Liver (tissue), 9 donors: Measurements from ENCODE around the gene NRK. TPM values are rescaled to one million over a fixed set of nuclear protein-coding genes. Genes with fewer than 3 reads are reported as not detected.

Experiments
- DNase-seq: peaks from one replicate; pipeline ENCODE4 v3.0.0-alpha.2; 2017; ENCODE audit warnings: low spot score
- H3K27ac ChIP-seq, 2 donors: one replicate each; pipeline ENCODE4 v1.7.0; 2013; ENCODE audit warnings: inconsistent platforms in 2 of 2, low read length in 2 of 2, control low read depth in 1 of 2, low read depth in 1 of 2, mild to moderate bottlenecking in 1 of 2
- H3K27me3 ChIP-seq, 4 donors: one replicate each; pipeline versions ENCODE4 v1.6.1 to v1.7.0; 2013; ENCODE audit warnings: low read length in 3 of 4, inconsistent platforms in 1 of 4, mild to moderate bottlenecking in 1 of 4, moderate library complexity in 1 of 4; ENCODE audit not compliant: control insufficient read depth in 4 of 4, insufficient read depth in 4 of 4
- H3K36me3 ChIP-seq, 4 donors: one replicate each; pipeline versions ENCODE4 v1.6.1 to v1.7.0; 2013; ENCODE audit warnings: low read length in 3 of 4, mild to moderate bottlenecking in 3 of 4, low read depth in 1 of 4, moderate library complexity in 1 of 4; ENCODE audit not compliant: control insufficient read depth in 4 of 4, insufficient read depth in 3 of 4
- H3K4me1 ChIP-seq, 4 donors: one replicate each; pipeline versions ENCODE4 v1.6.1 to v1.7.0; 2013; ENCODE audit warnings: low read length in 3 of 4, mild to moderate bottlenecking in 3 of 4, moderate library complexity in 1 of 4; ENCODE audit not compliant: control insufficient read depth in 4 of 4, insufficient read depth in 4 of 4
- H3K4me3 ChIP-seq, 3 donors: one replicate each; pipeline versions ENCODE4 v1.6.1 to v1.7.0; 2013; ENCODE audit warnings: low read length in 3 of 3, control low read depth in 1 of 3, low read depth in 1 of 3, mild to moderate bottlenecking in 1 of 3
- H3K9ac ChIP-seq, 2 donors: one replicate each; pipeline ENCODE4 v1.7.0; 2013; ENCODE audit warnings: low read length in 2 of 2, mild to moderate bottlenecking in 2 of 2, moderate library complexity in 2 of 2, control low read depth in 1 of 2, low read depth in 1 of 2
- H3K9me3 ChIP-seq, 4 donors: one replicate each; pipeline versions ENCODE4 v1.6.1 to v1.7.0; 2013; ENCODE audit warnings: low read length in 3 of 4; ENCODE audit not compliant: control insufficient read depth in 4 of 4
- ATF3 ChIP-seq: IDR thresholded peaks from 2 replicates; pipeline ENCODE4 v1.6.1; 2016; ENCODE audit warnings: antibody characterized with exemption
- FOXA2 ChIP-seq: IDR thresholded peaks from 2 replicates; pipeline ENCODE4 v1.6.1; 2016; ENCODE audit warnings: antibody characterized with exemption
- GABPA ChIP-seq, 2 donors: IDR thresholded peaks in 1 of 2; conservative IDR thresholded peaks in 1 of 2; 2 replicates each; pipeline ENCODE4 v1.6.1; 2016; ENCODE audit warnings: antibody characterized with exemption in 2 of 2, mild to moderate bottlenecking in 1 of 2, moderate library complexity in 1 of 2
- HNF4A ChIP-seq, 2 donors: conservative IDR thresholded peaks; 2 replicates each; pipeline ENCODE4 v1.6.1; 2016; ENCODE audit warnings: antibody characterized with exemption in 2 of 2, mild to moderate bottlenecking in 2 of 2
- HNF4G ChIP-seq: IDR thresholded peaks from 2 replicates; pipeline ENCODE4 v1.6.1; 2016; ENCODE audit warnings: antibody characterized with exemption
- MAX ChIP-seq: IDR thresholded peaks from 2 replicates; pipeline ENCODE4 v1.6.1; 2016; ENCODE audit warnings: antibody characterized with exemption
- NR2F2 ChIP-seq: IDR thresholded peaks from 2 replicates; pipeline ENCODE4 v1.6.1; 2016; ENCODE audit warnings: antibody characterized with exemption
- RAD21 ChIP-seq, 2 donors: IDR thresholded peaks; 2 replicates each; pipeline ENCODE4 v1.6.1; 2016; ENCODE audit warnings: antibody characterized with exemption in 2 of 2, mild to moderate bottlenecking in 2 of 2
- RXRA ChIP-seq, 2 donors: IDR thresholded peaks; 2 replicates each; pipeline ENCODE4 v1.6.1; 2017 to 2018; ENCODE audit warnings: antibody characterized with exemption in 2 of 2, mild to moderate bottlenecking in 1 of 2
- SP1 ChIP-seq: IDR thresholded peaks from 2 replicates; pipeline ENCODE4 v1.6.1; 2018; ENCODE audit warnings: antibody characterized with exemption, mild to moderate bottlenecking
- TAF1 ChIP-seq: conservative IDR thresholded peaks from 2 replicates; pipeline ENCODE4 v1.6.1; 2016; ENCODE audit warnings: antibody characterized with exemption, mild to moderate bottlenecking
- YY1 ChIP-seq: IDR thresholded peaks from 2 replicates; pipeline ENCODE4 v1.6.1; 2016; ENCODE audit warnings: antibody characterized with exemption, mild to moderate bottlenecking
- ZBTB33 ChIP-seq: IDR thresholded peaks from 2 replicates; pipeline ENCODE4 v1.6.1; 2016; ENCODE audit warnings: antibody characterized with exemption
- WGBS: extraction: QIAGEN DNeasy Blood & Tissue Kit; methylation state at CpG from one replicate; pipeline ENCODE4 v1.1.7; 2013; 5-methylcytosine and 5-hydroxymethylcytosine counted together
- polyA plus RNA-seq, 2 donors: library from polyadenylated mRNA; stranded (reverse) in 1 of 2; unstranded in 1 of 2; fragments of 200-250 nt in 1 of 2; fragments of >200 nt in 1 of 2; fragmentation: Nextera tagmentation in 1 of 2; extraction: Ambion mirVana in 1 of 2; gene quantifications; one replicate each; pipeline versions ENCODE4 v1.2.1 to v1.2.3, GENCODE V29; 2013 to 2015
- total RNA-seq, 2 donors: library from RNA; depleted of rRNA; stranded (reverse); fragments of >200 nt; gene quantifications; one replicate each; pipeline ENCODE4 v1.2.3, GENCODE V29; 2014
- TF ChIP-seq, protein P1 (sequence below): fragments of 150-350 bp; IDR thresholded peaks from 2 replicates; pipeline ENCODE4 v1.5.1; 2017; ENCODE audit warnings: improper control_type of control experiment, low read depth, low read length; ENCODE audit not compliant: missing input control
- TF ChIP-seq, protein P2 (sequence below): IDR thresholded peaks from 2 replicates; pipeline ENCODE4 v1.6.1; 2016; ENCODE audit warnings: antibody characterized with exemption, mild to moderate bottlenecking
- donor health status: healthy.
- donor health status: healthy.
- donor health status: healthy.
- donor health status: healthy.
- donor health status: healthy.

The NRK gene
- total and polyA plus RNA-seq, 4 donors: 0.03 to 0.61 (median 0.08) TPM

DNA sequence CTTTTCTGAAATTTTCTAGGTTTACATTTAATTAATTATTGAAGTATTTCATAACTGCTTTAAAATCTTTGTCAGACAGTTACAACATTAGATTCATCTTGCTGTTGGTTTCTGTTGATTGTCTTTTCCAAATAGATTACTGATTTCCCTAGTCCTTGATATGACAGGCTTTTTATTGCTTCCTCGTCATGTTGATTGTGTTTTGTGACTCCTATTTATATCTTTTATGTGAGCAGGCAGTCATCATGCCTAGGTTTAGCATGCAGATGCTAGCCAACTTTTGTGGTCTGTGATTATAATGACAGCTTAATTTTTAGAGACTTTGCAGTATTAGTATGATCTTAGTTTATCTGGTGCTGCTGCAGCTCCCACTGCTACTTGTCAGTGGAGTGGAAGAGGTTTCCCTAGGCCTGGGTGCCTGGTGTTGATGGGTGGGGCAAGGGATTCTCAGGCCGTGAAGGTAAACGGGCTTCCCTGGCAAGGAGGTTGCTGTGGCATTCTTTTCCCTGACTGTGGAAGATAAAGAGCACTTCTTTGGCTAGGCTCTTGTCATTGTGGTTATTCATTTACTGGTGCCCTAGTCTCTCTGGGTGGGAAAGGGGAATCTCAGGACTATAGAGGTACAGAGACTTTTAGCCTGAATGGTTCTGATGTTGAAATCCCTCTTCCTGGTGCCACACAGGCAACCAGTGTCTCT is 150.5 kb downstream of the NRK start:
- no peaks in the 10 kb centered on the region for H3K36me3 ChIP-seq
- H3K27me3 ChIP-seq: no peaks in the 10 kb centered on the region
- H3K9me3 ChIP-seq: no peaks in the 10 kb centered on the region
- WGBS: 12% methylated on average over 3 of the region's 3 CpGs
- peaks cover 0 to 12% (median 4%) of the 10 kb centered on the region in 4 donors for H3K4me1 ChIP-seq
- no peak for DNase-seq
- TF ChIP-seq TAF1: no peak
- no peak for TF ChIP-seq NR2F2
- TF ChIP-seq SP1: peak; percentile 44
- no peak for TF ChIP-seq ZBTB33
- TF ChIP-seq, protein P1, sequence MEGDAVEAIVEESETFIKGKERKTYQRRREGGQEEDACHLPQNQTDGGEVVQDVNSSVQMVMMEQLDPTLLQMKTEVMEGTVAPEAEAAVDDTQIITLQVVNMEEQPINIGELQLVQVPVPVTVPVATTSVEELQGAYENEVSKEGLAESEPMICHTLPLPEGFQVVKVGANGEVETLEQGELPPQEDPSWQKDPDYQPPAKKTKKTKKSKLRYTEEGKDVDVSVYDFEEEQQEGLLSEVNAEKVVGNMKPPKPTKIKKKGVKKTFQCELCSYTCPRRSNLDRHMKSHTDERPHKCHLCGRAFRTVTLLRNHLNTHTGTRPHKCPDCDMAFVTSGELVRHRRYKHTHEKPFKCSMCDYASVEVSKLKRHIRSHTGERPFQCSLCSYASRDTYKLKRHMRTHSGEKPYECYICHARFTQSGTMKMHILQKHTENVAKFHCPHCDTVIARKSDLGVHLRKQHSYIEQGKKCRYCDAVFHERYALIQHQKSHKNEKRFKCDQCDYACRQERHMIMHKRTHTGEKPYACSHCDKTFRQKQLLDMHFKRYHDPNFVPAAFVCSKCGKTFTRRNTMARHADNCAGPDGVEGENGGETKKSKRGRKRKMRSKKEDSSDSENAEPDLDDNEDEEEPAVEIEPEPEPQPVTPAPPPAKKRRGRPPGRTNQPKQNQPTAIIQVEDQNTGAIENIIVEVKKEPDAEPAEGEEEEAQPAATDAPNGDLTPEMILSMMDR: no peak
- TF ChIP-seq RXRA (IDR thresholded peaks at IDR 0.05): peak in 1 of 2 donors; percentile 45
- TF ChIP-seq HNF4A (conservative IDR thresholded peaks at IDR 0.05): peak; percentile 8 to 44
- TF ChIP-seq FOXA2: no peak
- no peak for TF ChIP-seq MAX
- TF ChIP-seq, protein P2, sequence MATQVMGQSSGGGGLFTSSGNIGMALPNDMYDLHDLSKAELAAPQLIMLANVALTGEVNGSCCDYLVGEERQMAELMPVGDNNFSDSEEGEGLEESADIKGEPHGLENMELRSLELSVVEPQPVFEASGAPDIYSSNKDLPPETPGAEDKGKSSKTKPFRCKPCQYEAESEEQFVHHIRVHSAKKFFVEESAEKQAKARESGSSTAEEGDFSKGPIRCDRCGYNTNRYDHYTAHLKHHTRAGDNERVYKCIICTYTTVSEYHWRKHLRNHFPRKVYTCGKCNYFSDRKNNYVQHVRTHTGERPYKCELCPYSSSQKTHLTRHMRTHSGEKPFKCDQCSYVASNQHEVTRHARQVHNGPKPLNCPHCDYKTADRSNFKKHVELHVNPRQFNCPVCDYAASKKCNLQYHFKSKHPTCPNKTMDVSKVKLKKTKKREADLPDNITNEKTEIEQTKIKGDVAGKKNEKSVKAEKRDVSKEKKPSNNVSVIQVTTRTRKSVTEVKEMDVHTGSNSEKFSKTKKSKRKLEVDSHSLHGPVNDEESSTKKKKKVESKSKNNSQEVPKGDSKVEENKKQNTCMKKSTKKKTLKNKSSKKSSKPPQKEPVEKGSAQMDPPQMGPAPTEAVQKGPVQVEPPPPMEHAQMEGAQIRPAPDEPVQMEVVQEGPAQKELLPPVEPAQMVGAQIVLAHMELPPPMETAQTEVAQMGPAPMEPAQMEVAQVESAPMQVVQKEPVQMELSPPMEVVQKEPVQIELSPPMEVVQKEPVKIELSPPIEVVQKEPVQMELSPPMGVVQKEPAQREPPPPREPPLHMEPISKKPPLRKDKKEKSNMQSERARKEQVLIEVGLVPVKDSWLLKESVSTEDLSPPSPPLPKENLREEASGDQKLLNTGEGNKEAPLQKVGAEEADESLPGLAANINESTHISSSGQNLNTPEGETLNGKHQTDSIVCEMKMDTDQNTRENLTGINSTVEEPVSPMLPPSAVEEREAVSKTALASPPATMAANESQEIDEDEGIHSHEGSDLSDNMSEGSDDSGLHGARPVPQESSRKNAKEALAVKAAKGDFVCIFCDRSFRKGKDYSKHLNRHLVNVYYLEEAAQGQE: peak; percentile 24
- TF ChIP-seq RAD21 (IDR thresholded peaks at IDR 0.05): peak in 1 of 2 donors; percentile 26
- TF ChIP-seq HNF4G: no peak
- TF ChIP-seq GABPA (IDR thresholded peaks at IDR 0.05 in 1 of 2, conservative IDR thresholded peaks at IDR 0.05 in 1 of 2): no peak
- TF ChIP-seq ATF3: no peak
- TF ChIP-seq YY1: peak; percentile 40
- H3K4me3 ChIP-seq: peak overlapping the region; percentile 20 to 52 (median 21)
- H3K27ac ChIP-seq: peak overlapping the region in 1 of 2 donors; percentile 64
- peak overlapping the region in 1 of 2 donors; percentile 31 for H3K9ac ChIP-seq
